Stimulated activated CD8-positive, alpha-beta memory T cell treated with anti-CD3 and anti-CD28 coated beads, Interleukin-15, amount 100 ng/mL, for 4 hours (primary cell): ENCODE results near the gene CHURC1.

ENCODE experiments used
- DNase-seq, 2 donors: peaks; one replicate each; pipeline ENCODE4 v3.0.0-alpha.2; 2020; ENCODE audit warnings: low read depth in 2 of 2

CHURC1 gene

GRCh38 chr14:64956697-64957406 is 42.6 kb downstream of the CHURC1 start:
- DNase-seq, result no peak

- DNase-seq, result no peak
Observed at GRCh38 chr14:64958201-64958600, 43.9 kb downstream of the CHURC1 start.

GRCh38 chr14:64958743-64959142 is 44.5 kb downstream of the CHURC1 start:
- DNase-seq, result no peak

GRCh38 chr14:64960762-64961276 is 46.6 kb downstream of the CHURC1 start:
- DNase-seq, result no peak

- no peak for DNase-seq
Observed at GRCh38 chr14:64963611-64964010, 49.4 kb downstream of the CHURC1 start.

GRCh38 chr14:64965356-64966000 is 51.2 kb downstream of the CHURC1 start:
- DNase-seq, result no peak

- no peak for DNase-seq
Observed at GRCh38 chr14:64966976-64967375, 52.7 kb downstream of the CHURC1 start.

- no peak for DNase-seq
Observed at GRCh38 chr14:64968167-64968566, 53.9 kb downstream of the CHURC1 start.

GRCh38 chr14:64968651-64969050 is 54.4 kb downstream of the CHURC1 start:
- no peak for DNase-seq

- DNase-seq, result no peak
Observed at GRCh38 chr14:64970041-64970440, 55.8 kb downstream of the CHURC1 start.

- no peak for DNase-seq
Observed at GRCh38 chr14:64970776-64971477, 56.7 kb downstream of the CHURC1 start.

GRCh38 chr14:64971491-64971942 is 57.3 kb downstream of the CHURC1 start:
- no peak for DNase-seq

- DNase-seq, result peak in 1 of 2 donors; percentile 24
Observed at GRCh38 chr14:64971943-64972791, 57.9 kb downstream of the CHURC1 start, which contains the start of gene RAB15. TSS of gene RAB15 (minus strand) at chr14:64972336. CDS start at chr14:64972076, 260 bp downstream.

GRCh38 chr14:64973026-64973442 is 58.8 kb downstream of the CHURC1 start:
- DNase-seq, result no peak

GRCh38 chr14:64973826-64974225 is 59.6 kb downstream of the CHURC1 start:
- DNase-seq, result no peak

- DNase-seq, result no peak
Observed at GRCh38 chr14:64974563-64974962, 60.3 kb downstream of the CHURC1 start.

GRCh38 chr14:64979336-64980074 is 65.2 kb downstream of the CHURC1 start:
- no peak for DNase-seq

- DNase-seq, result no peak
Observed at GRCh38 chr14:64983439-64984310, 69.4 kb downstream of the CHURC1 start.
